ENCODE measurements around the gene IL12A. TPM values are rescaled to one million over a fixed set of nuclear protein-coding genes. Genes with fewer than 3 reads are reported as not detected.
A peak's percentile ranks its signal among the peaks of the same experiment; 100 is the strongest.

Gene IL12A
- total RNA-seq, 1 donor from 2014 or later = 0.21 TPM

DNA sequence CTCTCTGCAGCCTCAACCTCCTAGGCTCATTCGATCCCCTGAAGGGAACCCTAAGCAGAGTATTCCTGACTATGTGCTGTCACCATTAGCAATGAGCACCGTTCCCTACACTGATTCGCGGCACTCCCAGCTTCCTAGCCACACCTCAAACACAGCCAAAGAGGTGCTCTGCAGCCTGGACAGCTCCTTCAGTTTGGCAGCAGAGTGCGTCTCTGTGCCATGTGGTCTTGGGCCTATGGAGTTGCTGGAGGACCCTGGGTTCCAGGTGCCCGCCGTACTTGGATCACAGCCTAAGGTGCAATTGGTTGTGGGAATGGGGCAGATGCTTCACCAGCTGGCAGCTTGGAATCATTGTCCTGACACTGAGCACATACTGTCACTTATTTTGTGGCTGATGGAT lies 17.3 kb upstream of the IL12A start:
- Mint-ChIP-seq H3K4me3 (no peak overlapping the region), H3K9me3 (no peaks in the 10 kb centered on the region), H3K36me3 (ENCODE audit: low read depth) (no peaks in the 10 kb centered on the region), H3K27me3 (peaks cover 42% of the 10 kb centered on the region), H3K4me1 (no peaks in the 10 kb centered on the region), H3K27ac (no peak overlapping the region)
- intact Hi-C loops (cut with micrococcal nuclease) = no loop called here
- peak; percentile 42 for DNase-seq

DNA sequence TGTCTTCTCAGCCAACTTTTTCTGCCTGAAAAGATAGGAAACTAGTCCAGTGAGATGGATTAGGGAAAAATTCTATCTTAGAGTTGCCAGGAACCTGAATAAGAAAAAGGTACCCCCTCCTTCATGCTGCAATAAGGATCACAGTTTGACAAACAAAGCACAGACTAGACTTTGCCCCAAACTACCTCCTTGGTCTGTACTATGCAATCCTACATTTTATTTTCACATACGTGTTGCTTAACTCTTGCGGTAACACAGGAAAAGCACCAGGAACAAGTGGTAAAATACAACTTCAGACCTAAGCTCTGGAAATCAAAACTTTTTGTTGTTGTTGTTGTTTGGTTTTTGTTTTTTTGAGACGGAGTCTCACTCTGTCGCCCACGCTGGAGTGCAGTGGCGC lies 11.3 kb upstream of the IL12A start:
- intact Hi-C loops (cut with micrococcal nuclease) = no loop called here
- no peaks in the 10 kb centered on the region for H3K36me3 Mint-ChIP-seq (ENCODE audit: low read depth)
- H3K27ac Mint-ChIP-seq = no peak overlapping the region
- H3K27me3 Mint-ChIP-seq = peaks cover 49% of the 10 kb centered on the region
- peaks cover 6% of the 10 kb centered on the region for H3K9me3 Mint-ChIP-seq
- H3K4me3 Mint-ChIP-seq = no peak overlapping the region
- no peak for DNase-seq
- no peaks in the 10 kb centered on the region for H3K4me1 Mint-ChIP-seq

DNA sequence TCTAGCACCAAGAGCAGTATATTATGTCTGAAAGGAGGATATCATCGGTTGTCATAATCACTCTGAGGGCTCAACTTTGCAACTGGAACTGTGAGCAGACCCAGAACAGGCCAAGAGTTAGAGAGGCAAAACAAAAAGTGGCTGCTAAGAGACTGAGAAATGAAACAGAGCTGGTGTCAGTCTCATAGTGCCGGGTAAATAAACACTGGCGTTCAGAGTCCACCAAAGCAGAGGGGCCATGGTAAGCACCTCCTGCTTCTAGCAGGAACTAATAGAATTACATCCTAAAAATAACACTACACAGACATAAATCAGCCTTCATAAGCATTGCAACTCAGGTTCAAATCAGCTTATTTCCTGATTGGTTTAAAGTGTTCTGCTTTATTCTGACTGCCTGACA lies 10.3 kb upstream of the IL12A start:
- H3K36me3 Mint-ChIP-seq (ENCODE audit: low read depth) = no peaks in the 10 kb centered on the region
- no peak overlapping the region for H3K27ac Mint-ChIP-seq
- H3K9me3 Mint-ChIP-seq = peaks cover 6% of the 10 kb centered on the region
- peaks cover 49% of the 10 kb centered on the region for H3K27me3 Mint-ChIP-seq
- intact Hi-C loops (cut with micrococcal nuclease) = no loop called here
- H3K4me3 Mint-ChIP-seq = no peak overlapping the region
- no peak for DNase-seq
- no peaks in the 10 kb centered on the region for H3K4me1 Mint-ChIP-seq

DNA sequence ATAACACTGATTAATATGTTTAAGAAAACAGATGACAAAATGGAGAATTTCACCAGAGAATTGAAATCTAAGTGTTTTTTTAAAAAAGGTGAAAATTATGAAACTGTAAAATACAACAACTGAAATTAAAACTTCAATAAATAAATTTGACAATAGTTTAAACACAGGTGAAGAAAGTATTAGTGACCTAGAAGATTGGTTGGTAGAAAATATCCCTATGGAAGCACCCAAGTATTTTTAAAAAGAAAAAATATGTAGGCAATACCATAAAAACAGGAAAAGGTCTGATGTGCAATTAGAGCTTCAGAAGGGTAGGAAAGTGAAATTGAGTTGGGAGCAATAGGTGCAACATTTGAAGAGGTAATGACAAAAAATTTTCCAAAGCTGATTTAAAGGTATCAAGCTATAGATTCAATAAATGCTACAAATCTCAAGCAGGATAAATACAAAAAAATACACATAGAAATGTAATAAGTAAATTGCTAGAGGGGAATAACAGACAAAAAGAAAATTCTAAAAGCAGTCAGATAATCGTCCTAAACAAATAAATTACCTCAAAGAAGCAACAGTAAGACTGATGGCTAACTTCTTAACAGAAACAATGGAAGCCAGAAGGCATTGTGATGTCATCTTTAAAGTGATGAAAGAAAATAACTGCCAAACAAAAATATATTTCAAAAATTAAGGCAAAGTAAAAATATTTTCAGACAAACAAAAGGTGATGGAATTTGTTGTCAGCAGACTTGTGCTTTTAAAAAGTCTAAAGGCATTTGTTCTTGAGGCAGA lies 9.5 kb upstream of the IL12A start:
- intact Hi-C loops (cut with micrococcal nuclease) = no loop called here
- peaks cover 6% of the 10 kb centered on the region for H3K9me3 Mint-ChIP-seq
- H3K36me3 Mint-ChIP-seq (ENCODE audit: low read depth) = no peaks in the 10 kb centered on the region
- no peak overlapping the region for H3K4me3 Mint-ChIP-seq
- no peaks in the 10 kb centered on the region for H3K4me1 Mint-ChIP-seq
- DNase-seq = no peak
- H3K27me3 Mint-ChIP-seq = peaks cover 47% of the 10 kb centered on the region
- H3K27ac Mint-ChIP-seq = no peak overlapping the region

DNA sequence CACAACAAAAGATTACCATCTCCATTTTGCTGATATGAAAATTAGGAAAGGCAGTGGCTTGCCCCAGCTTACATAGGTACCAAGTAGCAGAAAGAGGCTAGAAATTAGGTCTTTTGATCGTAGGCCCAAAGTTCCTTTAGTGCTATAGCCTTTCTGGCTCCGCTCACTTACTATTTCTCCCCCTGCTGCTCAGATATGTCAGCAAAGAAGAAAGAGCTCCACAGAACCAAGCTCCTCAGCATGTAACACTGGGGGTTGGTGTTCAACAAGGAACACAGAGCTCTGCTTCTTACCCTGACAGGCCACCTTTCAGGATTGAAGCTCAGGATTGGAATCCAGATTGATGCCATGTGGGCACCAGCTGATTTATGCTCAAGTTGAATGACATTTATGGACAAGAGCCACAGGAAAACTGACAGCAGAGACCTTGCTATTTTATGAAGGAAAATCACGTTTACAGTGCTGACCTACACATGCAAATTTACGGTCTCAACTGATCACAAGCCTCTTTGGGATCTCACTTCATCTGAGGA lies 6.1 kb upstream of the IL12A start:
- Mint-ChIP-seq H3K4me3 (no peak overlapping the region), H3K36me3 (ENCODE audit: low read depth) (no peaks in the 10 kb centered on the region), H3K27ac (no peak overlapping the region), H3K9me3 (peaks cover 6% of the 10 kb centered on the region), H3K4me1 (peaks cover 4% of the 10 kb centered on the region), H3K27me3 (peaks cover 49% of the 10 kb centered on the region)
- intact Hi-C loops (cut with micrococcal nuclease) = no loop called here
- peak; percentile 44 for DNase-seq

DNA sequence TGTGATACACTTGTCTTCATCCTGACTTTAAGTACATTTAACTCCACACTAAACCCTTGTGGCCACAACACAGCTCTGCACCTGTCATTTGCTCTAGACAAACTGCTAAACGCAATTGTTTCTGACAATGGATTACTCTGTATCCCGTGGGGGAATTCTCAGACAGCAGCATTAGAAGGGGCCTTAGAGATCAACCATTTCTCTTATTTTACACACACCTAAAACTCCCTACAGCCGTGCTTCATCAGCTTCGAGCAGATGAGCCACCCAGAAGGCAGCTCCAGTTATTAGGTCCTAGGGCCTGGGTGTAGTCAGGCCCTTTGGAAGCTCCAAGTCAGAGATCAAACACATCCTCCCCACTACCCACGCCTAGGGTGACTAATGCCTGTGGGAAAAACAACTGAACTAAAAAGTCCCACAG lies 1.3 kb upstream of the IL12A start:
- Mint-ChIP-seq H3K9me3 (no peaks in the 10 kb centered on the region), H3K27ac (peak overlapping the region; percentile 7), H3K4me1 (peaks cover 18% of the 10 kb centered on the region), H3K27me3 (peaks cover 28% of the 10 kb centered on the region), H3K36me3 (ENCODE audit: low read depth) (no peaks in the 10 kb centered on the region), H3K4me3 (peak overlapping the region; percentile 74)
- peak; percentile 54 for DNase-seq
- intact Hi-C loops (cut with micrococcal nuclease) = loop anchor here (5.0 kb wide), 1 partner anchor 410 kb away; the partner anchor contains the start of genes IFT80 and SMC4

DNA sequence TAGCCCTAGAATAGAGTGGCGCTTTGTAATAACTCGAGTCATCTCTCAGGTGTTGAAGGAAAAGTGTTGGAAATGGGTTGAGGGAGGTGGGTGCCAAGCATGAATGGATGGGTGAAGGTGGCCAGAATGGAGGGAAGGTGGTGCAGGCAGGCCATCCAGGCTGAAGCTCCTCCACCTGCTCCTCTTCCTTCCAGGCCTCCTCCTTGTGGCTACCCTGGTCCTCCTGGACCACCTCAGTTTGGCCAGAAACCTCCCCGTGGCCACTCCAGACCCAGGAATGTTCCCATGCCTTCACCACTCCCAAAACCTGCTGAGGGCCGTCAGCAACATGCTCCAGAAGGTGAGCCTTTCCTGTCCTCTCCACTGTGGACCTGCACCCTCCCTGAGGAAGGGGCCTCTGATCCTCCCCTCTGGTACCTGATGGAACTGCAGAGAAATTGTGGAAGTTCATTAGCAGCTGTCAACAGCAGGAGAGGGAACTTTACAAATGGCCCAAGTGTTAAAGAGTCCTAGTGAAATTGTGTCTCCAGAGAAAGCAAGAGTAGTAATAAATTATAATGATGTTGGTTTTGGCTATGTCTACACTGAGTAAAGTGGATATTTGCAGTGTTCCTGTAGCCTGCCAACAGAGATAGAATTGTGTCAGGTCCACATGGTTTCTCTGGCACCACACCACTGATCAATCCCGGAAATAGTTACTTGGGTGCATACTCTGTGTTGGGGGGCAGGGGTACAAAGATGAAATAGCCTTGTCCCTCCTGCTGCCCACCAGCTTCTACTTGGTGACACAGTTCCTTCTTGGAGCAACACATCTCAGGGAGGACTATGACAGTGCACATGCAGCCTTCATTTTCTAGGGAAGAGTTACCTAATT lies 1.6 kb downstream of the IL12A start:
- Mint-ChIP-seq H3K4me3 (peak overlapping the region; percentile 25), H3K27ac (no peak overlapping the region), H3K36me3 (ENCODE audit: low read depth) (peaks cover 2% of the 10 kb centered on the region), H3K4me1 (peaks cover 18% of the 10 kb centered on the region), H3K9me3 (no peaks in the 10 kb centered on the region), H3K27me3 (peaks cover 11% of the 10 kb centered on the region)
- peak; percentile 56 for DNase-seq
- intact Hi-C loops (cut with micrococcal nuclease) = loop anchor here (5.0 kb wide), 1 partner anchor 407 kb away; the partner anchor contains the start of genes IFT80 and SMC4

DNA sequence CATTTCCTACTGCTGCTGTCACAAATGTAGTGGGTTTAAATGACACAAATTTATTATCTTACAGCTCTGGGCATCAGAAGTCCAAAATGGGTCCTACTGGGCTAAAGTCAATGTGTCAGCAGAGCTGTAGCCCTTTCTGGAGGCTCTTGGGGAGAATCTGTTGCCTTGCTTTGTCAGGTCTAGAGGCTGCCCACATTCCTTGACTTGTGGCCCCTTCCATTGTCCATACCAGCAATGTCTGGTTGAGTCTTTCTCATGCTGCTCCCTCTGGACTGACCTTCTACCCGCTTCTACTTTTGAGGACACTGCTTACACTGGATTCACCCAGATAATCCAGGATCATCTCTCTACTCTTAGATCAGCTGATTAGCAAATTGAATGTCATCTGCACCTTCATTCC lies 3.0 kb downstream of the IL12A start:
- intact Hi-C loops (cut with micrococcal nuclease) = no loop called here
- Mint-ChIP-seq H3K9me3 (no peaks in the 10 kb centered on the region), H3K27me3 (peaks cover 7% of the 10 kb centered on the region), H3K36me3 (ENCODE audit: low read depth) (peaks cover 2% of the 10 kb centered on the region), H3K4me3 (no peak overlapping the region), H3K27ac (no peak overlapping the region), H3K4me1 (peaks cover 18% of the 10 kb centered on the region)
- DNase-seq = peak; percentile 45

DNA sequence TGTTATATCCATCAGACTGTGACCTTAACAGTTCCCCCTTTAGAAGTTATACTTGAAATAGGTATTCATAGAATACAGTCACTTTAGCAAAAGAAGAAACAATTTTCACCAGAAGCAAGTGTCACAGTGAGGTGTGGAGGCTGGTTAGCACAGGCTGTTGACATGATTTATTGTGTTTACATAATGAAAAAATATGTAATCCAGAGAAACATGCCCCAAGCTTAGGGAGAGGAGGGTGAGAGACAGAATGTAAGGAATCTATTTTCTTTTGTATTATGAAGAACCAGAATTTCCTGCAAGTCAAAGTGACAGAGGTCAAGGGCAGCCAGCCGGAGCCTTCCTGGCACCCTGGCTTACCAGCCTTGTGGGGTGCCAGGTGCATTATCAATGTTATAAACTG lies 4.0 kb downstream of the IL12A start:
- Mint-ChIP-seq H3K27me3 (peaks cover 3% of the 10 kb centered on the region), H3K9me3 (no peaks in the 10 kb centered on the region), H3K27ac (no peak overlapping the region), H3K36me3 (ENCODE audit: low read depth) (peaks cover 2% of the 10 kb centered on the region), H3K4me1 (peaks cover 13% of the 10 kb centered on the region), H3K4me3 (no peak overlapping the region)
- intact Hi-C loops (cut with micrococcal nuclease) = no loop called here
- peak; percentile 41 for DNase-seq

DNA sequence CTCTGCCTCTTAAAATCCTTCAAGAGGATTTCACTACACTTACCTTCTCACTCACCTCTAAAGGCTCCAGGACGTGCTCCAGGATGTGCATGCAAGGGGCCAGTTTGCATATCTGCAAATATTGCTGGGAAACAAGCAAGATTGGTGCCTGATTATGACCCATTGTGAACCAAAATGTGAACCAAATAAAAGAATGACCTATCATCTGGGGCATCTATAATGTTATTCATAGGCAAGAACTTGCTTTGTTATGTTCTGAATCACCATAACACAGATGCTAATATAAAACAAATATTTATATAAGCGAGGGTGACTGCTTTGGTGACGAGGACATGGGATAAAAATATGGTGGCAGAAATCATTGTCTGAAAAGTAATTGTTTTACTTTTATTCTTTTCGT lies 5.5 kb downstream of the IL12A start:
- no peak overlapping the region for H3K27ac Mint-ChIP-seq
- intact Hi-C loops (cut with micrococcal nuclease) = no loop called here
- DNase-seq = no peak
- H3K9me3 Mint-ChIP-seq = no peaks in the 10 kb centered on the region
- peaks cover 5% of the 10 kb centered on the region for H3K27me3 Mint-ChIP-seq
- H3K4me1 Mint-ChIP-seq = no peaks in the 10 kb centered on the region
- no peak overlapping the region for H3K4me3 Mint-ChIP-seq
- H3K36me3 Mint-ChIP-seq (ENCODE audit: low read depth) = peaks cover 2% of the 10 kb centered on the region

DNA sequence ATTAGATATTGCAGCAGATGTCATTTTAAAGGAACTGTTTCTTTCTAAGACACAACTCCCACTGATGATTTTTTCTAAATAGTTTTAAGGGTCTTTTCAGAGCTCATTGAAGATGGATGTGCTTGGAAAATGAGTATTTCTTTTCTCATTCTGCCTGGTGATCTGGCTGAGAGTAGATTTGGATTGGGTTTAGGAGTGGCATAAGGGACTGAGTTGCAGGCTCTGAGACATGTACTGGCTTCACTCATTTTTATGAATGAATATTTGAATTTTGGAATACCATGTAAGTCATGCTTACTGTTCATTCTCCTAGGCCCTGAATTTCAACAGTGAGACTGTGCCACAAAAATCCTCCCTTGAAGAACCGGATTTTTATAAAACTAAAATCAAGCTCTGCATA lies 6.5 kb downstream of the IL12A start:
- intact Hi-C loops (cut with micrococcal nuclease) = no loop called here
- H3K27me3 Mint-ChIP-seq = peaks cover 5% of the 10 kb centered on the region
- no peak for DNase-seq
- peaks cover 2% of the 10 kb centered on the region for H3K36me3 Mint-ChIP-seq (ENCODE audit: low read depth)
- no peaks in the 10 kb centered on the region for H3K4me1 Mint-ChIP-seq
- no peak overlapping the region for H3K27ac Mint-ChIP-seq
- H3K9me3 Mint-ChIP-seq = no peaks in the 10 kb centered on the region
- no peak overlapping the region for H3K4me3 Mint-ChIP-seq

DNA sequence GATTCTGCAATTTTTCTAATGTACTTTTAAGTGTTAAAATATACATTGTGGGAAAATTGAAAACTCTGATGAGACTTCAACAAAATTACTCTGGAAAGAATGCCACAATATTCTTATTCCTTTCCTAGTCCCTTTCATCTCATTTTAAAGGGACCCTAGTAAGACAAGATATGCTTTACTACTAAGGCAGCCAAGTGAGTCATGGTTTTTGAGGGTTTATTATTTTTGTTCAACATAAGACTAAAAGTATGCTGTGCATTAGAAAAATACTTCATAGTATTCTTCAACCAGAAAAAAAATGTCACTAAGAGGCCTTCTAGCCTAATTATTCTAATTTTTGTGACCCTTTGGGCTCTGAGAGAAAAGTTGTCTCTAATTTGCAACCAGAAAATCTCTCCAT lies 7.4 kb downstream of the IL12A start:
- Mint-ChIP-seq H3K4me3 (no peak overlapping the region), H3K36me3 (ENCODE audit: low read depth) (peaks cover 2% of the 10 kb centered on the region), H3K27ac (no peak overlapping the region), H3K27me3 (peaks cover 2% of the 10 kb centered on the region), H3K4me1 (no peaks in the 10 kb centered on the region), H3K9me3 (no peaks in the 10 kb centered on the region)
- no peak for DNase-seq
- intact Hi-C loops (cut with micrococcal nuclease) = no loop called here

DNA sequence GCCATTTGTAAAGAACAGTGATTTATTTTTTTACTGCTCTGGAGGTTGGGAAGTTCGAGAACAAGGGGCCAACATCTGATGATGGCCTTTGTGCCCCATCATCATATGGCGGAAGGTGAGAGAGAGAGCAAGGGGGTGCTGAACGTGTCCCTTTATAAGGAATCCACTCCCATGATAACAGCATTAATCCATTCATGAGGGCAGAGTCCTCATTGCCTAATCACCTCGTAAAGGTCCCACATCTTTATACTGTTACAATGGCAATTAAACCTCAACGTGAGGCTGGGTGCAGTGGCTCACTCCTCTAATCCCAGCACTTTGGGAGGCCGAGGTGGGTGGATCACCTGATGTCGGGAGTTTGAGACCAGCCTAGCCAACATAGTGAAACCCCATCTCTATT lies 8.3 kb downstream of the IL12A start:
- DNase-seq = no peak
- H3K4me1 Mint-ChIP-seq = no peaks in the 10 kb centered on the region
- H3K9me3 Mint-ChIP-seq = no peaks in the 10 kb centered on the region
- H3K27me3 Mint-ChIP-seq = peaks cover 2% of the 10 kb centered on the region
- no peak overlapping the region for H3K27ac Mint-ChIP-seq
- no peak overlapping the region for H3K4me3 Mint-ChIP-seq
- peaks cover 2% of the 10 kb centered on the region for H3K36me3 Mint-ChIP-seq (ENCODE audit: low read depth)
- intact Hi-C loops (cut with micrococcal nuclease) = no loop called here

DNA sequence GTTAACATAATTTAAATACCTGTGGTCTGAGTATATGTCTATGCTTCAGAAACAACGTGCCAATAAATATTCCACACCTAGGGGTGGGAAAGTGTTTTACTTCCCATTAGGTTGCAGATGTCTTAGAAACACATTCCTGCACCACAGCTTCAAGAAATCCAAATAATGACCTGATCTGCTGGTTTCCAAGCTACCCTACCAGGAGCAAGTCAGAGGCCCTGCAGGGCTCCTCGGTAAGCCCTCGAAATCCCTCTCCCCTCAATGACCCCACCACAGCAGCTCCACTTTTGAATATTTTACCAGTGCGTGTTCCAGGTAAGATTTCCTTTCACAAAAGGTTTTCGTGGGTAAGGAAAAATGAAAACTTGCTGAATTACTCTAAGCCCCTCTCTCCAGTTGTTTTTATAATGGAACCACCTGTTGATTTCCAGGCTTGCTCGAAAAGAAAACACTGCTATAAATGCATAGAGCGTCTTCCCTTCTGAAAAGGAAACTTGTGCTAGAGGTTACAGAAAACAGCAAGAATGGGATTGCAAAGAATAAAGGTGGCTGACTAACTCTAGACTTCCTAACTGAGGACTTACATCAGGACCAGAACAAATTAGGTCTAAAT lies 12.6 kb downstream of the IL12A start:
- no peaks in the 10 kb centered on the region for H3K9me3 Mint-ChIP-seq
- intact Hi-C loops (cut with micrococcal nuclease) = no loop called here
- H3K4me3 Mint-ChIP-seq = no peak overlapping the region
- H3K27me3 Mint-ChIP-seq = peaks cover 4% of the 10 kb centered on the region
- DNase-seq = no peak
- peaks cover 3% of the 10 kb centered on the region for H3K4me1 Mint-ChIP-seq
- H3K36me3 Mint-ChIP-seq (ENCODE audit: low read depth) = no peaks in the 10 kb centered on the region
- no peak overlapping the region for H3K27ac Mint-ChIP-seq
